B cell (primary cell): Measurements from ENCODE around the gene TPST1.

Source experiments
- CTCF ChIP-seq: fragments of 200-600 bp; IDR thresholded peaks from one replicate; pipeline ENCODE4 v1.8.0; 2022; ENCODE audit warnings: antibody characterized with exemption, mild to moderate bottlenecking
- EZH2 ChIP-seq: IDR thresholded peaks from 2 replicates; pipeline ENCODE4 v1.6.1; 2012; ENCODE audit warnings: borderline replicate concordance, low read depth, mild to moderate bottlenecking, moderate library complexity, low read length; ENCODE audit not compliant: insufficient read depth, poor library complexity, severe bottlenecking

- TF ChIP-seq CTCF (no peak), EZH2 (no peak)
Observed at GRCh38 chr7:66400400-66400799, 195.3 kb downstream of the TPST1 start.
